GM19467 (cell line): ENCODE results near the gene SEMA5B.

Experiments used
- ATAC-seq: cut with Tn5 transposase; IDR thresholded peaks from one replicate; pipeline ENCODE4 v1.9.1; 2021; ENCODE audit warnings: mild to moderate bottlenecking, moderate library complexity; ENCODE audit not compliant: unreplicated experiment

SEMA5B gene

DNA sequence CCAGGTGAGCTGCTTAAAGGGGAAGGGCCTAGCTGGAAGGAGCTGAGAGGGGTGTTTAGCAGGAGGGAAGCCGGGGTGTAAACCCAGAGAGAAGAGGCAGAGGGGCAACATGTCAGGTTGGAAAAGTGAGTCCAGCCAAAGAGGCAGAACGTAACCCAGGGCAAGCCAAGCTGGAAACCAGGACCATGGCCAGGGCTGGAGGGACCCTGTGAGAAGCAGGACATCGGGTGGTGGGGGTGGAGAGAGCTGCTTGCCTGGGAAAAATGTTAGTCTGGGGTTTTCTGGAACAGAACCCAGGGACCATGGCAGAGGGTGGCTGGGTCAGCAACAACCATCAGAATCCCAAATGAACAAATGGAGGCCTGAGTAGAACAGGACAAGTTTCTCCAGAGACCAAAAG lies 32.6 kb downstream of the SEMA5B start:
- ATAC-seq = no peak

DNA sequence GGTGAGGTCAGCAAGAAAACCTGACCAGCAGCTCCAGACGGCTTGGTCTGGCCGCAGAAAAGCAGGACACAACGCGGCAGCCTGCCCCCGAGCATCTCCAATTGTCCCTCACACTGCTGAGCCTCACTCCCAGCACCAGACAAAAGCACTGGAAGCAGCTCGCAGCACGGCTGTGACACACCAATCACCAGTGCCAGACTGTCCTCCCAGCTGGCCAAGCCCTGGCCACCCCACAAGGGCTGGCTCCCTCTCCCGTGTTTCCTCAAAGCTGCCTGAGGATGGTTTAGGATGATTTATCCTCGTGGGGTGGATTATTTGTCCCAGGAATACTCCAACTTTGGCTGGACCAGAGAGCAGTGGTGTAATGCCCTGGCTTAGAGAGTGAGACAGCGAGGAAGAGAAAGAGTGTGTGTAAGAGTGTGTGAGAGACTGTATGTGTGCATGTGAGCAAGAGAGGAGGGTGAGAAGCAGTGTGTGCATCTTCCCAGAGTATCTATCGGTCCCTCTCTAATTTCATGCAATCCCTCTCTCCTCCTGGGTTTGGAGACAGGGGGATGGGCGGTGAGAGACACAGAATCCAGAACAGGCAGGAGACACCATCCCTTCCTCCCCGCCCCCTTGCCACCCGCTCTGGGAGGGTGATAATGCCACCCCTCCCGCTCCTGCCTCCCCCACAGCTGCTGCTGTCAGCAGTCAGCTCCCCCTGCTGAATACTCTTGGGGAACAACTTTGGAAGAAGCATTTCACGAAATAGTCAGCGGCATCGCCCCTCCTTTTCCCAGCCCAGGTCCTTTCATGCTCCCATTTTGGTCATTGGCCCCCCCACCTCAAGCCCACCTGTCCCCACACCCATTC lies 34.2 kb downstream of the SEMA5B start:
- ATAC-seq = no peak

DNA sequence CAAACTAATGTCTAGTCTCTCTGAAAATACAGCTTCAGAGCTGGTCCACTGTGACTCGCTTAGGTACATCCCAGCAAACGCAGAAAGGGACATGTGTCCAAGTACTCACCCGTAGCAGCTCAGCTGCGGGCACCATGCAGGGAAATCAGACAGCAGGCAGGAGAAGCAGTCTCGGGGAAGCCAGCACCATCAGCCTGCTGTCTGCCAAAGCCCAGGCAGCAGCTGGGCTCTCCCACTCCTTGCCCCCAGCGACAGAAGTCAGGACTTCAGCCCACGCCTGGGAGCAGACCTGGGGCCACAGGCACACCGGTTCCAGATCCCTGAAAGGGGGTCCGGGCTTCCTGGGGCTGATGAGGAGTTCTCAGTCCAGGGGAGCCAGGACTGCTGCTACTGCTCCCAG lies 34.9 kb downstream of the SEMA5B start:
- no peak for ATAC-seq

DNA sequence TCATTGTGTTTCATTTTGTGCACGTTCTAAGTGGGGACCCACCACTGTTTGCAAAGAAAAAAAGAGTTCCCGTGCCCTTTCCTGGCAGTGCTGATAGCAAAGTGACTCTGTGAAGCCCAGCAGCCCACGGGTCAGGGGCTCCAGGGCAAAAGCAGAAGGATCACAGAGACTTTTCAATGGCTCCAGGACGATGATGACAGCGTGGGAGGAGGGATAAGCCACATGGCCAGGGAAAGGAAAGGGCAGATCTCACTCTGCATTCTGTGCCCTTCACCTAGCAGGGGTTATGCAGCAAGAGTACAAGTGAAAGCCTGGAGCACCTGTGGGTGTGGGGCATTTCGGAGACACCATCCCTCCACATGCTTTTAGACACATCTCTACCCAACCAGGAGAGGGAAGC lies 35.4 kb downstream of the SEMA5B start:
- no peak for ATAC-seq

DNA sequence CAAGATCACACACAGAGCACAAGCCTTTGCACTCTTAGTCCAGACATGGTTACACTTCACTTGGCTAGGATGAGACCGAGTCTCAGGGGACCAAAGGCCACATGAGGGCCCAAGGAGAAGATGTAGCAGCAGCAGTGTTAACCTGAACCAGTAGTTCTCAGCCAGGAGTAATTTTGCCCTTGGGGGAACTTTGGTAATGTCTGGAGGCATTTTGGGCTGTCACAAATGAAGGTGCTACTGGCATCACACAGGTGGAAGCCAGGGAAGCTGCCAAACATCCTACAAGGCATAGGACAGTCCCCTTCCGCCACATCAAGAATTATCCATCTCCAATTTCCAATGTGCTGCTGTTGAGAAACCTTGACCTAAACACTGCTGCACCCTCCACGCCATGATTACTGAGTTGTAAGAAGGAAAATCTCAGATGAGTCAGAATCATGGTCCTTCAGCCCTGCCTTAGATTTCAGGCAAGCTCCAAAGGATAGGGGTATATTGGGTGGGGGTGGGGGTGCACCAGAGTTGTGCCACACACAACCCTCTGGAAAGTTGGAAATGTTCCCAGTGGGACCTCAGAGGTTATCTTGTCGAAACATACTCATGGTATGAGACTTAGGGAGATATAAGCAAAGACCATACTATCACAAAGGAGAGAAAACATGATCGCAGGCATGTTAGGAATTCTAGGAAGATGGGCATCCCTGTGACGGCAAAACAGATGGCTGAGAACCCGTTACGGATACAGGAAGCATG lies 36.2 kb downstream of the SEMA5B start:
- ATAC-seq = no peak

DNA sequence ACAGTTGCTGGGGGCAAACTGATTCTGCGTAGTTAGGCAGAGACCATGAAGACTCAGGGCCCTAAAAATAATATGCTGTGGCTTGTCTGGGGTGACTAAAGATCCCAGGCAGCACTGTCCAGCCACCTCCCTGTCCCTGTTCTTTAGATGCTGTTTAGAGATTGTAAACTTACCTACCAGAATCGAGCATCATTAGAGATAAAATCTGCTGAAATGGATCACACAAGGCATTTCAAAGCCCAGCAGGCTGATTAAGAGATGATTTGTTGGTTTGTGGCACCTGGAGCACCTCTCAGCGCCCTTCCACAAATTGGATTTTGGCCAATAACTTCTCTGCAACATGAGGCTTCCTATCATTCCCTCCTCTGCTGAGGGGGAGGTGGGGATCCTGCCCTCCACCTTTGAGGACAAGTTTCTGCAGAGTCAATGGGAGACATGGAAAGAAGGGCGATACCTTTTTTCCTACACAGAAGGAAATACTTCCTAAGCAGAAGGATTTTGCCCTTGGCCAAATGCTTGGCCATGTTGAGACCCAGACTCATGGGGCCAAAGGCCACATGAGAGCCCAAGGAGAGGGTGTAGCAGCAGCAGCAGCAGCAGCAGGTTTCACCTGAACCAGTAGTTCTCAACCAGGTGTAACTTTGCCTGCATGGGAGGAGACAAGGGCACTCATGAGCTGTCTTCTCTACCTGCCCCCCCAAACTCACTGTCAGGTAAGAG lies 37.5 kb downstream of the SEMA5B start:
- ATAC-seq = no peak

DNA sequence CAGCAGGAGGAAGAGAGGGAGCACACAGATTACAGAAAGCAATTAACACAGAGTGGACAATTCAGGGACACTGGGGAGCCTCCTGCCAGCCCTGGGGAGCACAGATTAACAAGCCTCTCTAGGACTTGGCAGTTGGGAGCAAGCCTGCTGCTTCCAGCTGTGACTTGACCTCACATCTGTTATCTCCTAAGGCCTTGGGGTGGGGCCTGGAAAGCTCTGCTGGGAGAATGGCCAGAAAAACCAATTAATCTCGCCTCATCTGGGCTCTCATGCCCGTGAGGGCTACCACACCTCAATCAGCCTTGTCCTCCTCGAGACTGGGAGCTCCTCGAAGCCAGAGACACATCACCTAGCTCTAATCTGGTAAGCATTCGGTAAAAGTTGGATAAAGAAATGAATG lies 39.1 kb downstream of the SEMA5B start:
- no peak for ATAC-seq

DNA sequence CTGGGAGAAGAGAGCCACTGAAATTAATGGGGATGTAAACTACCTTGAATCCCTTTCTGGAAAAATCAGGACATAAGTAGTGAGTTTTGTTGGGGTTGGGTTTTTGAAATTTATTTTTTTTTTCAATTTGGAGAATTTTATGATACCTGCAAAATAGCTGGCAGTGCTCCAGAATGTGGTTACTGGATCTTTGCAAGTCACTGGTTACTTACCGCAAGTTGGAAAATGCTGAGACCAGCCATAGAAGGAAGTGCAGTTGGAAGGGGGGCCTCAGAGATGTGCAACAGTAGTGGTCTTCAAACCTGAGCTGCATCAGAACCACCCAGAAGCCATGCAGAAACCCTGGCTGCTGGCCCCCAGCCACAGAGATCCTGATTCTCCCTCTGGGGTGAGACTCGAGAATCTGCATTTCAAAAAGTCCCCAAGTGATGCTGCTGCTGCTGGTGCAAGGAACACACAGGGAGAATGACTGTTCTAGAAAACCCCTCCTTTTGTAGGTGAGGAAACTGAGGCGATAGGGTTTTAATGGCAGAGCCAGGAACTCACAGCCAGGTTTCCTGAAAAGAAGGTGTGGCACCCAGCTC lies 39.7 kb downstream of the SEMA5B start:
- ATAC-seq = no peak

DNA sequence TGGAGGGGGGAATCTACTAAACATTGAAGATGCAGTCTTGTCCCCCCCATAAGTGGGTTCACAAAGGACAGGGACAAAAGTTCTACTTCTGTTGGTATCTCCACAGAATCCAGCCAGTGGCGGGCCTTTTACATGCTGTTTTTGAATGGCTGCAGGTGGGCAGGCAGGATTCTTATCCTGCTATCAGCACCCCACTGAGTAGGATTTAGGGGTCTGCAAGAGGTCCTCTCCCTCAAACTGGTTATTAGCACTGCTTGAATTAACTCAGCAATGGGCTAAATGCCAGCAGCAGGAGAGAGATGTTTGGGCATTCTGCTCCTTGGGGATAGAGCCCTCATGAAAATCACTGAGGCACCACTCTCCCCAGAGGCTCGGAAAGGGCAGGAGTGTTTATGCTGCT lies 40.3 kb downstream of the SEMA5B start:
- no peak for ATAC-seq

DNA sequence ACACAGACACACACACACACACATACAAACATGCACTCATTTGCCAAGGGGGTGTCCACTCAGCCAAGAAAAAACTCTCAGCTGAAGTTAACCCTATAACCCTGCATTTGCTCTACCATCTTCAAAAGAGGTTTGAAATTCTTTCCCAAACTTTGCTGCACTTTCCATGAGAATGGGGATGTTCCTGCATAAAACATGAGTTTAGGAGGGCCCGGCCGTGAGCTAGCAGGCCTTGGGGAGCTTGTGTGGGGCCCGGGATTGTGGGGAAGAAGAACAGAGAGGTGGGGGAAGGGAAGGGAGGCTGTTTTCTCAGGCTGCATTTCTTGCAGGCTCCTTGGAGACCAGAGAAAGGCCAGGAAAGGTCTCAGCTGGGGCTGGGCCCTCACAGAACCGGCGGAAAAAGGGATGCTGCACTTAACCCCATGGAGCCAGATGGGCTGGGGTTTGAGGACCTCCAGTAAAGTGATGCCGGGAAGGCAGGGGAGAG lies 40.8 kb downstream of the SEMA5B start:
- no peak for ATAC-seq

DNA sequence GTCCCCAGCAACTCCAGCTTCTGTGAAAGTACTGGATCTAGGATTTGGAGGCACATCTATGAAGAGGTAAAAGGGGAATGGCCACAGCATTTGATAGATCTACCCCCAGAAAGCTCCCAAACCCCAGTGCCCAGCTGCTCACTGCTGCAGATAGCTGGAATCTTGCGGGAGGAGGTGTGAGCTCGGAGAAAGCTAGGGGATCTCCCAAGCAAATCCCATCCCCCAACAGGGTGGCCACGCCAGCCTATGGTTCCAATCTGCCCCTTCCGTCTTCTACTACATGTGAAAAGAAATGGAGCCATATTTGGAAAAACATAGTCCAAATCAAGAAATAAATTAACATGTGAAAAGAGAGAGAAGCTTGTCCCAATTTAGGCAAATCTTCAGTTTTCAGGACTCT lies 42.0 kb downstream of the SEMA5B start:
- ATAC-seq = no peak

DNA sequence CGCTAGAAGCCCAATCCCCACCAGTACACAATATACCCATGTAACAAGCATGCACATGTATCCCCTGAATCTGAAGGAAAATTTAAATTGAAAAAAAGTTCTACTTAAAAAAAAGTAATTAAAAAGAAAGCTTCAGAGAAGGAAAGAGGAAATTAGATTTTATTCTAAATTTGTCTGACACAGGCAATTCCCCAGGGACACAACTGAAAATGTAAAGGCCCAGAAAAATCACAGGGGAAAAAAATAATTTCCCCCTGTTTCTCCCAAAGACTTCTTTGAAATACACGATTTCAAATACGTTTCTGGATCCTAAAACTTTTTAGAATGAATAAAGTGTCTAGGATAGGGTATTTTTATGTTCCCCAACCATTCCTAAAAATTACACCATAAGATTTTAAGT lies 42.9 kb downstream of the SEMA5B start:
- no peak for ATAC-seq

DNA sequence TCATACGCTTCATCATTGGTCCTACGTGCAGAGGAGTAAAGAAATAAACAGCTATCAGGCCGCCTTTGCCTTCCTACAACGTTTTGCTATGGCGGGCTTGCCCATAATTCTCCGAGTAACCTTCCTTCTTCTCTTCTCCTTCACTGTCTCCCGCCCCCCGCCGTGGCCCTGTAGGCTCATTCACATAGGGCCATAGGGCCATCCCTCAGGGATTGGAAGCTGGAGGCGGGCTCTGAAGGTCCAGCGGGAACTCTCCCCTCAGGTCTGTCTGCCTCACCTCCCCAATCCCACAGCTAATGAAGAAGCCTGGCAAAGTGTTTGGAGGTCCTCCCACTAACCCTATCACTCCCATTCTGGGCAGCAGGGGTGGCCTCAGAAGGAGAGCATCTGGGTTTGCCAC lies 43.6 kb downstream of the SEMA5B start:
- no peak for ATAC-seq

DNA sequence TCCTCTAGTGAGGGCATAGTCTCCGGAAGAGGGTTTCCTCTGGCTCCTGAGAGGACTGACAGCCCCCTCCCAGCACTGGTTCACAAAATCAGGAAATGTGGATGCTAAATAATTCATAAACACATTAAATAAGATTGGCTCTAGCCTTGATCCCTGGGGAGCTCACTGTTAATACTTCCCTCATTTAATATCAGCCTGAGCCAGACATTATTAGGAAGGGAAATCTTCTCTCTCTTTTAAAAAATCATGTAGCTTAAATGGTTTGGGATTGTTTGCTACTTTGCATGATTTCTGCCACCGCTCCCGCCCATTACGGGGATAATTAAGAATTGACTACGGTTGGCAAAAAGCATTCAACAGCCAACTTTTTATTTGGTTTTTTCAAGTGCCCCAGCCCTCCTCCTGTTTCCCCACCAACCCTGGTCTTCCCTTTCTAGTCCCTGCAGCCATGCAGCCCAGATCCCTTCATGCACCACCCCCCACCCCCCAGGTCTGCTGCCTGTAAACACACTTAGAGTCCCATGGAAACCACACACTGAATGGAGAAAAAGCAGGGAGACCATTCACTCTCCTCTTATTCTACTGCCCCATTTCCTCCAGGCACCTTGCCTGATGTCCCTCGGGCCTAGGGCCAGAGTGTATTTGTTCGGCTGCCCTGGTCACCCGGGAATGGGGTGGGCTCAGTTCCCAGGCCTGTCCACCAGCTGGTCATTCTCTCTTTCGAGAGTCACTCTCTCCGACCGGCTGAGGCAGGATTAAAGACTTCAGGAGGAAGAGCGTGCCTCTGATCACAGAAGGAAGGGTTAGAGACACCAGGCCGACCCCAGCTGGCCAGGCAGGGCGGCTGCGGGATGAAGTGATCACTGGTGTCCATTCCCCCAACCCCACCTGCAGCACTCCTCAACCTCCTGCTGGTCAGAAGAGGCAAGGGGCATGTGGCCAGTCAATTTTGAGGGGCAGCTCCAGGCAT lies 45.1 kb downstream of the SEMA5B start:
- ATAC-seq = no peak

DNA sequence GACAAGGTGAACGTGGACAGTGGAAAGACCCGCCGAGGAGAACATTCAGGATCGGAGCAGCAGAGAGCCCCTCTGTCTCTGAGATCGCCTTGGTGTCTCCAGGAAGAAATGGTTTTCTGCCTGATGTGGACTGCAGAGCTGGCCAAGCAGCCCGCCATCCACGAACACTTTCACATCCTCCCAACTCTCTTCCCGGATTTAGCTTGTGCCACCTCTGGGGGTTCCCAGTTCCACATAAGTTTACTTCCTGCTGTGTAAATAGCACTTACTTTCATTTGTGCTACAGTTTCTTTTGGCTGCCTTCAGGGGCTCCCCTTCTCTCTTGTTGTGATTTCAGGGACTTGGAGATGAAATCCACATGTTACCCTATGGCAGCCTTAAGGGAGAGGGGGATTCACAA lies 48.4 kb downstream of the SEMA5B start:
- no peak for ATAC-seq

DNA sequence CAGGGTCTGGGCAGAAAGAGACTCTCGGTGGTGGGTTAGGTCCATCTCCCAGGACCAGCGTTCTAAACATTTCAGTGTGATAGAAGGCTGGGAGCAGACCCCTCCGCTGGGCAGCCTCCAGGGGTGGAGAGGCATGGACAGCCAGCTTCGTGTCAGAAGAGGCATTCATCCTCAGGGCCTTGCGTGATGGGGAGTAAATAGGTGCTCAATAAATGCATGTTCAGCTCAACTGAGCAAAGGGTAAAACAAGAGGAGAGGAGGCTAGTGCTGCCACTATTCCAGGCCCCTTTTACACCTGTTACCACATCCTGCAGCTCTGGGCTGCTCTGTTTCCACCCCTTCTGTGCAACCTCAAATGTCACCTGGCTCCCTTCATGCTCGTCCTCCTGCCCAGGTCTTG lies 49.0 kb downstream of the SEMA5B start:
- ATAC-seq = no peak

DNA sequence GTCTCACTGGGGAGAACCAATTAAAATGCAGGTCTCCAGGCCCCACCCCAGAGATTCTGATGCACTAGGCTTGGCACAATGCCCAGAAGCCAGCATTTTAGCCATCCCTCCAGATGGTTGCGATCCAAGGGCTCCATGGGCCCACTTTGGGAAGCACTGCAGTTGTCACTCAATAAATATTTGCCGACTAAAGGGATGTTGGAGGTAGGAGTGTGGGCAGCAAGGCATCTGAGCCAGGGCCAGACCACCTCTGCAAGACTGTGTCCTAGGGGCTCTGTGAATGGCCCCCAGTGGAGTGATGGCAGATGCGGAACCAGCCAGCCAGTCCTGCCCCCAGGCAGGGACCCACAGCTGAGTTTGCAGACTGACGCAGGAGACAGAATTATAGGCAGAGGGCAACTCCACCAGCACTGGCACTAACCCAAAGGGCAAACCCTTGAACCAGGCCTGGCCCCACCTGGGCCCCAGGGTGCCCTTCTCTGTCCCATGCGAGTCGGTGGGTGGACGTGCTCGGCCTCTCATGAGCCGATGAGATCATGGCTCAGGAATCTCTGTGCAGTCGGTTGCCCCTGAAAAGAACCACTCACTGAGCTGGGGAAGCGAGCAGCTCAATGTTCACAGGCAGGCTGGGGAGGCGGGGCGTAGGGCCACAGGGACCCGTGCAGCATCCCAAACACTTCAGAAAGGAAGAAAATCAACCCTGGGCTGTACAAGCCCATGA lies 49.7 kb downstream of the SEMA5B start:
- no peak for ATAC-seq

DNA sequence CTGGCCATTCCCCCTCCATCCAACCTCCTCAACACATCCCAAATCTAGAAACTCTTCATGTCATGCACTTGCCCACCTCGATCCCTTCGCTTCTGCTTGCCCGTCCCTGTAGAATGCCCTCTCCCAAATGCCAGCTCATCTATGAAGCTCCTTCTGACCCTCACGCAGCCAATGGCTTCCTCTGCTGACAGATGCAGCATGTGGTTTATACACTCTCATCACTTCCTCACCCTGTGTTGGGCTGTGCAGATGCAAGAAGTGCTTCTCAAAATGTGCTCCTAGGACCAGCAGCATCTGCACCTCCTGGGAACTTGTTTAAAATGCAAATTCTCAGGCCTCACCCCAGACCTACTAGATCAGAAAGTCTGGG lies 51.7 kb downstream of the SEMA5B start:
- ATAC-seq = no peak

DNA sequence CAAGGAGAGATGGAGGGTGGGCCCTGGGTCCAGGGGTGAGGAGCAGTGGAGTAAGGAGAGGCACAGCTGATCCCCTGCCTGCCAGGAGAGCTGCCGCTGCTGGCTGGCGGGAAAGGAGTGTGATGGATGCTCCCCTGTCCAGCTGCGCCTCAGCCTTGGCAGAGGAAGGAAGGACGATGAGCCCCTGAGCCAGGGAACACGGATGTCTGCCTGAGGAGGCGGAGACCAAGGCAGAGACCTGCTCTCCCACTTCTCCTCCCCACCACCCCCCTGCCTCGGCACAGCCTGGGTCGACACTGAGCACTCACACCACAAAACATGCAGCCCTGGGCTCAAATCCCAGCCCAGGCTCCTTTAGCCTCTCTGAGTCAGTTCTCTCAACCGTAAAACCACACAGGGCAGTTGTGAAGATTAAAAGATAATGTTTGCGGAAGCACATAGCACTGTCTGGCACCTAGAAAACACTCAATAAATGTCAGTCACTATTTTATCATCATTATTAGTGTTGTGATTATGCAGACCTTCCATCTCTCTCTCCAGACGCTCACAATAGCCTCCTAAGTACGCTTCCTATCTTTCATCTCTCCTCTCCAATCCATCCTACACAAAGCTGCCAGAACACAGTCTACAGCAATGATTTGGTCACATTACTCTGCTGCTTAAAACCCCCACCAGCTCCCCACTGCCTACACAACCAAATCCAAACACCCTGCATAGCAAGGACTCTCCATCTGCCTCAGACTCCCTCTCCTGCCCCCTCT lies 52.2 kb downstream of the SEMA5B start:
- ATAC-seq = peak; percentile 56
